GM12873 (cell line): ENCODE data around the gene STIM2.

Experiments used
- TF ChIP-seq, protein P1 (sequence below): IDR thresholded peaks from 2 replicates; pipeline ENCODE4 v1.5.1; 2012; ENCODE audit warnings: low read depth, mild to moderate bottlenecking, moderate library complexity, low read length, control low read depth; ENCODE audit not compliant: insufficient read depth; ENCODE audit errors: missing control alignments

STIM2 gene

GRCh38 chr4:26911254-26911653 is 50.6 kb downstream of the STIM2 start:
- TF ChIP-seq, protein P1, sequence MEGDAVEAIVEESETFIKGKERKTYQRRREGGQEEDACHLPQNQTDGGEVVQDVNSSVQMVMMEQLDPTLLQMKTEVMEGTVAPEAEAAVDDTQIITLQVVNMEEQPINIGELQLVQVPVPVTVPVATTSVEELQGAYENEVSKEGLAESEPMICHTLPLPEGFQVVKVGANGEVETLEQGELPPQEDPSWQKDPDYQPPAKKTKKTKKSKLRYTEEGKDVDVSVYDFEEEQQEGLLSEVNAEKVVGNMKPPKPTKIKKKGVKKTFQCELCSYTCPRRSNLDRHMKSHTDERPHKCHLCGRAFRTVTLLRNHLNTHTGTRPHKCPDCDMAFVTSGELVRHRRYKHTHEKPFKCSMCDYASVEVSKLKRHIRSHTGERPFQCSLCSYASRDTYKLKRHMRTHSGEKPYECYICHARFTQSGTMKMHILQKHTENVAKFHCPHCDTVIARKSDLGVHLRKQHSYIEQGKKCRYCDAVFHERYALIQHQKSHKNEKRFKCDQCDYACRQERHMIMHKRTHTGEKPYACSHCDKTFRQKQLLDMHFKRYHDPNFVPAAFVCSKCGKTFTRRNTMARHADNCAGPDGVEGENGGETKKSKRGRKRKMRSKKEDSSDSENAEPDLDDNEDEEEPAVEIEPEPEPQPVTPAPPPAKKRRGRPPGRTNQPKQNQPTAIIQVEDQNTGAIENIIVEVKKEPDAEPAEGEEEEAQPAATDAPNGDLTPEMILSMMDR: no peak

GRCh38 chr4:26912069-26912468 is 51.4 kb downstream of the STIM2 start:
- TF ChIP-seq, protein P1: no peak

DNA sequence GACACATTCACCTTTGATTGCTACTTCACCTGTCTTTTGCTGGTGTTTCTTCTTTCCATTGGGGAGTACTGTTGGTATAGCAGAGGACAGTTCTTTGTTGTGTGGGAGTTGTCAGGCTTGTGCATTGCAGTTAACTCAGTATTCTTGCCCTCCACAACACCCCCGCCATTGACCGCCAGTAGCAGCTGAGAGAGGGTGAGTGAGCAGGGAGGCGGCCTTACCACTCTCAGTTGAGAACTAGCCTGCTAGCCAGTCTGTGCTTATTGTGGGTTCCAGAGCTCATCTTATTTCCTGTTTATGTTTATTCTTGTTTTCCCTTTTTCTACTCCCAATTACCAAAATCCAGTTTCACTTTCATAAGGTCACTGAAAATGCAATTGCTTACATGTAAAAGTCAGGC is 52.2 kb downstream of the STIM2 start:
- TF ChIP-seq, protein P1: no peak

DNA sequence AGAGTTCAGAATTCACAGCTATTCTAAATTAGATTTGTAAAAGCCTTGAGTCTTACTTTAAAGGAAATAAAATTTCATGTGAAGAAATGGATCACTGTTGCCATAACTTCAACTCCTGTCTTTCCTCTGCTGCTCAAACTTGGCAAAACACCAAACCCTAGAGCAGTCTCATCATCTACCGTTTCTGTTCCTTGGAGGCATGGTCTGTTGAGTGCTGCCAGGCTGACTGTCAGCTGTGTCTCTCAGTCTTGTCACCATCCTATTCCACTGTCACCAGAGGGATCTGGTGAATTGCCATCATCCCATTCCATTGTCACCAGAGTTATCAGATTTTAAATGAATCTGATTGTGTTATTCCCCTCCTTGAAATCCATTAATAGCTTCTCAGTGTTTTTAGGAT is 55.6 kb downstream of the STIM2 start:
- TF ChIP-seq, protein P1: no peak

DNA sequence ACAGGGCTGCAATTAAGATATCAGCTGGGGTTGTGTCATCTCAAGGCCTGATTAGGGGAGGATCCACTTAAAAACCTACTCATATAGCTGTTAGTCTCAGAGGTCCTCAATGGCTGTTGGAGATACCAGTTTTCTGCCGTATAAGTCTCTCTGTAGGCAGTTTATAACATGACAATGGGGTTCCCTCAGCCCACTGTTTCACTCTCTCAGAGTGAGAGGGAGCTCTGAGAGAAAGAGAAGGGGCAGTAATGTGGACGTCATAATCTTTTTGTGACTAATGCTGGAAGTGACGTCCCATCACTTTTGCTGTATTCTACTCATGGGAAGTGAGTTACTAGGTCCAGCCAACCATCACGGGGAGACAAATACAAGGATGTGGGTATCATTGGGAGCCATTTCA is 70.3 kb downstream of the STIM2 start:
- TF ChIP-seq, protein P1: no peak

DNA sequence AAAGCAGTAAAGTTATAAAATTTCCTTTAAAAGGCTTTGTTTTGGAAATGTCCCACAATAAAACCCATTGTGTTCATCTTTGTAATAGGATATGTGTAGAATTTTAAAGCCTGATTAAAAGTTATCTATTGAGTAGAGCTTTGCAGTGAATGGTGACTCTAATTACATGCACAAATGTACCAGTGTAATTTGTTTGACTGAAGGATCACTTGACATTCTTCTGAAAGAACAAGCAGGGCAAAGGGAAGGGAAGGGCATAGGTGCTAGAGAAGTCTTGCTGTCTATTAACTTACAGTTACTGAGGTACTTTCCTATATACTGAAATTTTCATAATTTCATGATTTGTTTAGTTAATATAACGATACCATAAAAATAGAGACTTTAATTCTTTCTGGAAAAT is 70.8 kb downstream of the STIM2 start:
- TF ChIP-seq, protein P1: no peak

GRCh38 chr4:26931966-26932365 is 71.3 kb downstream of the STIM2 start:
- TF ChIP-seq, protein P1: no peak
